ENCODE measurements around the gene ZNF652.
A peak's percentile ranks its signal among the peaks of the same experiment; 100 is the strongest.

Gene ZNF652

DNA sequence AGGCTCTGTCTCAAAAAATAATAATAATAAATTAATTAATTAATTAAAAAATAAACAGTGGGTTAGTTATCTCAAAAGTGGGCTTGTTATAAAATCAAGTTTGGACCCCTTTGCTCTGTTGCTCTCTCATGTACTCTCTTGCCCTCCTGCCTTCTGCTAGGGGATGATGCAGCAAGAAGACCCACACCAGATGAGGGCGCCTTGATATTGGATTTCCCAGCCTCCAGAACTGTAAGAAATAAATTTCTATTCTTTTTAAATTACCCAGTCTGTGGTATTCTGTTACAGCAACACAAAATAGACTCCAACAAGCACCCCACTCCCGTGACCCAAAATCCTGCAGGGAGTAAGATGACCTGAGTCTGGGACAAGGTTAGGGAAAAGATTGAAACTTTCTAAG, 2.1 kb upstream of the ZNF652 start:
- no peaks in the 10 kb centered on the region for H3K36me3 ChIP-seq (ENCODE audit: low read length)
- no peaks in the 10 kb centered on the region for H3K9me3 ChIP-seq (ENCODE audit: insufficient read depth, low read length)
- H3K4me2 ChIP-seq (ENCODE audit: low read depth, low read length, poor library complexity, severe bottlenecking): no peak overlapping the region
- H3K27me3 ChIP-seq (ENCODE audit: low read length): no peaks in the 10 kb centered on the region
- H3K9ac ChIP-seq (ENCODE audit: low read length): no peak overlapping the region
- no peaks in the 10 kb centered on the region; the same call in 1 of the 2 replicates for H3F3A ChIP-seq (ENCODE audit: insufficient read depth)
- TF ChIP-seq EZH2phosphoT487 (conservative IDR thresholded peaks at IDR 0.05; ENCODE audit: low read length): no peak
- TF ChIP-seq, protein P1, sequence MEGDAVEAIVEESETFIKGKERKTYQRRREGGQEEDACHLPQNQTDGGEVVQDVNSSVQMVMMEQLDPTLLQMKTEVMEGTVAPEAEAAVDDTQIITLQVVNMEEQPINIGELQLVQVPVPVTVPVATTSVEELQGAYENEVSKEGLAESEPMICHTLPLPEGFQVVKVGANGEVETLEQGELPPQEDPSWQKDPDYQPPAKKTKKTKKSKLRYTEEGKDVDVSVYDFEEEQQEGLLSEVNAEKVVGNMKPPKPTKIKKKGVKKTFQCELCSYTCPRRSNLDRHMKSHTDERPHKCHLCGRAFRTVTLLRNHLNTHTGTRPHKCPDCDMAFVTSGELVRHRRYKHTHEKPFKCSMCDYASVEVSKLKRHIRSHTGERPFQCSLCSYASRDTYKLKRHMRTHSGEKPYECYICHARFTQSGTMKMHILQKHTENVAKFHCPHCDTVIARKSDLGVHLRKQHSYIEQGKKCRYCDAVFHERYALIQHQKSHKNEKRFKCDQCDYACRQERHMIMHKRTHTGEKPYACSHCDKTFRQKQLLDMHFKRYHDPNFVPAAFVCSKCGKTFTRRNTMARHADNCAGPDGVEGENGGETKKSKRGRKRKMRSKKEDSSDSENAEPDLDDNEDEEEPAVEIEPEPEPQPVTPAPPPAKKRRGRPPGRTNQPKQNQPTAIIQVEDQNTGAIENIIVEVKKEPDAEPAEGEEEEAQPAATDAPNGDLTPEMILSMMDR (IDR thresholded peaks at IDR 0.05; ENCODE audit: insufficient read depth, low read length, poor library complexity, severe bottlenecking): no peak
- no peaks in the 10 kb centered on the region for H3K9me2 ChIP-seq (replicated peaks; ENCODE audit: insufficient read depth, low read length)
- H3K79me2 ChIP-seq (ENCODE audit: insufficient read depth, low read length): peaks cover 24% of the 10 kb centered on the region
- no peaks in the 10 kb centered on the region for H4K20me1 ChIP-seq (ENCODE audit: low read depth, low read length)
- H2AFZ ChIP-seq (ENCODE audit: low read depth, low read length, severe bottlenecking): no peak overlapping the region
- H3K27ac ChIP-seq (ENCODE audit: low read depth, low read length): no peak overlapping the region
- H3K4me3 ChIP-seq (ENCODE audit: insufficient read depth, low read length, poor library complexity, severe bottlenecking): no peak overlapping the region

DNA sequence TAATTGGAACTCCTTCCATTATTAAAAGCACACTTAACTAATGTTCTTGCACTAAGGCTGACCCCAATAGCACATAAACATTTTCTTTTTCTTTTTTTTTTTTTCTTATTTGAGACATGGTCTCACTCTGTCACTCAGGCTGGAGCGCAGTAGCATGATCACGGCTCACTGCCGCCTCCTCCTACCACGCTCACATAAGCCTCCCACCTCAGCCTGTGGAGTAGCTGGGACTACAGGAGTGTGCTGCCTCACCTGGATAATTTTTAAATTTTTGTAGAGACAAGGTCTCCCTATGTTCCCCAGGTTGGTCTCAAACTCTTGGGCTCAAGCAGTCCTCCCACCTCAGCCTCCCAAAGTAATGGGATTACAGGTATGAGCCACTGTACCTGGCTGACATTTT, 1.2 kb upstream of the ZNF652 start:
- Histone ChIP-seq H3K4me3 (ENCODE audit: insufficient read depth, low read length, poor library complexity, severe bottlenecking) (no peak overlapping the region), H2AFZ (ENCODE audit: low read depth, low read length, severe bottlenecking) (no peak overlapping the region), H3K9me3 (ENCODE audit: insufficient read depth, low read length) (no peaks in the 10 kb centered on the region), H4K20me1 (ENCODE audit: low read depth, low read length) (no peaks in the 10 kb centered on the region; the same call in 1 of the 2 replicates), H3K27me3 (ENCODE audit: low read length) (no peaks in the 10 kb centered on the region), H3K9ac (ENCODE audit: low read length) (no peak overlapping the region), H3K4me2 (ENCODE audit: low read depth, low read length, poor library complexity, severe bottlenecking) (peak overlapping the region; percentile 93), H3K9me2 (replicated peaks; ENCODE audit: insufficient read depth, low read length) (no peaks in the 10 kb centered on the region), H3K79me2 (ENCODE audit: insufficient read depth, low read length) (peaks cover 32% of the 10 kb centered on the region), H3K27ac (ENCODE audit: low read depth, low read length) (no peak overlapping the region), H3F3A (ENCODE audit: insufficient read depth) (peaks cover 3% of the 10 kb centered on the region; the same call in 1 of the 2 replicates), H3K36me3 (ENCODE audit: low read length) (no peaks in the 10 kb centered on the region)
- TF ChIP-seq EZH2phosphoT487 (conservative IDR thresholded peaks at IDR 0.05; ENCODE audit: low read length): no peak
- TF ChIP-seq, protein P1 (IDR thresholded peaks at IDR 0.05; ENCODE audit: insufficient read depth, low read length, poor library complexity, severe bottlenecking): no peak

DNA sequence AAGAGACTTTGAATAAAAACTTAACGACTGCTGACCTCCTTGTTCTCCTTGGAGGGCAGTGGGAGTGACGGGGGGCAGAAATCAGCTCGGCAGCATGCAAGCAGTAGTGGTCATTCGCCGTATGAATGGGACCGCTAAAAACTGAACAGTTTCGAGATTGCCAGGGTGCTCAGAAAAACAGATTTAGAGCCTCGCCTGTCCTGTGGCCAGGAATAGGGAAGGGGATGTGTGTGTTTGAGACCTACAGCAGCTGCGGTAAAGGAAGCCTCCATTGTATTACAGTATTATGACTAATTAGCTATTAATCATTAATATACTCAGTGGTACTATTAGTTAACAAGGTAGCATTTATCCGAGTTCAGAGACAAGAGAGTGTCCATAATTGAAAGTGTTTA, 670 bp upstream of the ZNF652 start:
- Histone ChIP-seq H3K36me3 (ENCODE audit: low read length) (no peaks in the 10 kb centered on the region), H3K4me2 (ENCODE audit: low read depth, low read length, poor library complexity, severe bottlenecking) (peak overlapping the region; percentile 93), H3K9me2 (replicated peaks; ENCODE audit: insufficient read depth, low read length) (no peaks in the 10 kb centered on the region), H3K4me3 (ENCODE audit: insufficient read depth, low read length, poor library complexity, severe bottlenecking) (peak overlapping the region; percentile 82), H3K27ac (ENCODE audit: low read depth, low read length) (peak overlapping the region; percentile 32), H4K20me1 (ENCODE audit: low read depth, low read length) (peaks cover under 1% of the 10 kb centered on the region; the same call in 1 of the 2 replicates), H3K27me3 (ENCODE audit: low read length) (no peaks in the 10 kb centered on the region), H3F3A (ENCODE audit: insufficient read depth) (peaks cover 4% of the 10 kb centered on the region; the same call in 1 of the 2 replicates), H2AFZ (ENCODE audit: low read depth, low read length, severe bottlenecking) (peak overlapping the region; percentile 99), H3K79me2 (ENCODE audit: insufficient read depth, low read length) (peaks cover 38% of the 10 kb centered on the region), H3K9me3 (ENCODE audit: insufficient read depth, low read length) (no peaks in the 10 kb centered on the region), H3K9ac (ENCODE audit: low read length) (peak overlapping the region; percentile 59)
- no peak for TF ChIP-seq EZH2phosphoT487 (conservative IDR thresholded peaks at IDR 0.05; ENCODE audit: low read length)
- TF ChIP-seq, protein P1 (IDR thresholded peaks at IDR 0.05; ENCODE audit: insufficient read depth, low read length, poor library complexity, severe bottlenecking): no peak
